Natural killer cell treated with Interleukin-12 subunit alpha and Interleukin-12 subunit beta and Interleukin-15 and Interleukin-18, amount 100 ng/mL, for 72 hours (primary cell): Measurements from ENCODE around the gene TMEM117. TPM values are rescaled to one million over a fixed set of nuclear protein-coding genes. Genes with fewer than 3 reads are reported as not detected.

Source experiments
- ATAC-seq, 2 donors: fragments of 150-1000 bp; cut with Tn5 transposase in 1 of 2; sonication (Bioruptor Pico), chemical (Tn5 transposase) in 1 of 2; 2 replicates each; pipeline ENCODE4 v1.10.0; 2021
- DNase-seq: peaks from one replicate; pipeline ENCODE4 v3.0.0; 2022; ENCODE audit warnings: low spot score
- H3K27ac Mint-ChIP-seq, 2 donors: 1 replicate in 1 of 2; 2 replicates in 1 of 2; pipeline ENCODE4 v1.8.0; 2022; ENCODE audit warnings: mixed read lengths in 2 of 2, mild to moderate bottlenecking in 1 of 2, moderate library complexity in 1 of 2
- H3K27me3 Mint-ChIP-seq, 2 donors: 1 replicate in 1 of 2; 2 replicates in 1 of 2; pipeline ENCODE4 v1.8.0; 2022; ENCODE audit warnings: mixed read lengths in 2 of 2
- H3K36me3 Mint-ChIP-seq: one replicate; pipeline ENCODE4 v1.8.0; 2022; ENCODE audit warnings: mixed read lengths
- H3K4me1 Mint-ChIP-seq, 2 donors: 1 replicate in 1 of 2; 2 replicates in 1 of 2; pipeline ENCODE4 v1.8.0; 2022; ENCODE audit warnings: low read depth in 2 of 2, mixed read lengths in 2 of 2, mild to moderate bottlenecking in 1 of 2
- H3K4me3 Mint-ChIP-seq: one replicate; pipeline ENCODE4 v1.8.0; 2022; ENCODE audit warnings: mixed read lengths
- H3K9me3 Mint-ChIP-seq: 2 replicates; pipeline ENCODE4 v1.8.0; 2022; ENCODE audit warnings: mixed read lengths
- total RNA-seq, 2 donors: library from RNA; stranded (reverse); gene quantifications; one replicate each; pipeline ENCODE4 v1.2.3, GENCODE V29; 2022

TMEM117 gene
- total RNA-seq, 2 donors from 2014 or later: 2.4 to 5.0 TPM

GRCh38 chr12:44052554-44052953 is 216.7 kb downstream of the TMEM117 start:
- H3K4me1 Mint-ChIP-seq: no peaks in the 10 kb centered on the region
- no peak overlapping the region for H3K27ac Mint-ChIP-seq
- no peaks in the 10 kb centered on the region for H3K36me3 Mint-ChIP-seq
- no peak for DNase-seq
- no peak for ATAC-seq
- H3K4me3 Mint-ChIP-seq: no peak overlapping the region
- H3K27me3 Mint-ChIP-seq: no peaks in the 10 kb centered on the region
- no peaks in the 10 kb centered on the region for H3K9me3 Mint-ChIP-seq

GRCh38 chr12:44053549-44054127 is 217.8 kb downstream of the TMEM117 start:
- no peaks in the 10 kb centered on the region for H3K36me3 Mint-ChIP-seq
- ATAC-seq: no peak
- H3K27ac Mint-ChIP-seq: no peak overlapping the region
- DNase-seq: no peak
- no peak overlapping the region for H3K4me3 Mint-ChIP-seq
- no peaks in the 10 kb centered on the region for H3K4me1 Mint-ChIP-seq
- no peaks in the 10 kb centered on the region for H3K9me3 Mint-ChIP-seq
- H3K27me3 Mint-ChIP-seq: no peaks in the 10 kb centered on the region

GRCh38 chr12:44054281-44054680 is 218.4 kb downstream of the TMEM117 start:
- Mint-ChIP-seq H3K36me3 (no peaks in the 10 kb centered on the region), H3K27me3 (no peaks in the 10 kb centered on the region), H3K9me3 (no peaks in the 10 kb centered on the region), H3K4me1 (no peaks in the 10 kb centered on the region), H3K4me3 (no peak overlapping the region), H3K27ac (no peak overlapping the region)
- ATAC-seq (no peak), DNase-seq (no peak)

- Mint-ChIP-seq H3K27ac (no peak overlapping the region), H3K36me3 (no peaks in the 10 kb centered on the region), H3K4me1 (no peaks in the 10 kb centered on the region), H3K9me3 (no peaks in the 10 kb centered on the region), H3K27me3 (no peaks in the 10 kb centered on the region), H3K4me3 (no peak overlapping the region)
- DNase-seq (no peak), ATAC-seq (no peak)
Measured at GRCh38 chr12:44058366-44058765, 222.5 kb downstream of the TMEM117 start.

- H3K36me3 Mint-ChIP-seq: no peaks in the 10 kb centered on the region
- H3K4me1 Mint-ChIP-seq: no peaks in the 10 kb centered on the region
- no peaks in the 10 kb centered on the region for H3K9me3 Mint-ChIP-seq
- DNase-seq (no peak), ATAC-seq (no peak)
- no peak overlapping the region for H3K27ac Mint-ChIP-seq
- no peaks in the 10 kb centered on the region for H3K27me3 Mint-ChIP-seq
- no peak overlapping the region for H3K4me3 Mint-ChIP-seq
Measured at GRCh38 chr12:44059476-44059875, 223.6 kb downstream of the TMEM117 start.

- Mint-ChIP-seq H3K27me3 (no peaks in the 10 kb centered on the region), H3K4me3 (no peak overlapping the region), H3K4me1 (no peaks in the 10 kb centered on the region), H3K36me3 (no peaks in the 10 kb centered on the region), H3K9me3 (peaks cover 3% of the 10 kb centered on the region), H3K27ac (no peak overlapping the region)
- DNase-seq: no peak
- no peak for ATAC-seq
Measured at GRCh38 chr12:44063671-44064070, 227.8 kb downstream of the TMEM117 start.

GRCh38 chr12:44076871-44077270 is 241.0 kb downstream of the TMEM117 start:
- H3K27me3 Mint-ChIP-seq: no peaks in the 10 kb centered on the region

GRCh38 chr12:44077294-44077693 is 241.4 kb downstream of the TMEM117 start:
- no peak for DNase-seq
- Mint-ChIP-seq H3K36me3 (no peaks in the 10 kb centered on the region), H3K27me3 (no peaks in the 10 kb centered on the region), H3K9me3 (no peaks in the 10 kb centered on the region), H3K4me3 (no peak overlapping the region), H3K27ac (no peak overlapping the region), H3K4me1 (no peaks in the 10 kb centered on the region)
- ATAC-seq: no peak

More at GRCh38 chr12:44076871-44077270, 241.0 kb downstream of the TMEM117 start:
- DNase-seq: no peak
- Mint-ChIP-seq H3K36me3 (no peaks in the 10 kb centered on the region), H3K27ac (no peak overlapping the region), H3K4me1 (no peaks in the 10 kb centered on the region), H3K9me3 (no peaks in the 10 kb centered on the region), H3K4me3 (no peak overlapping the region)
- ATAC-seq: no peak

- no peaks in the 10 kb centered on the region for H3K27me3 Mint-ChIP-seq
- ATAC-seq: no peak
- H3K4me3 Mint-ChIP-seq: no peak overlapping the region
- H3K36me3 Mint-ChIP-seq: no peaks in the 10 kb centered on the region
- no peak for DNase-seq
- no peaks in the 10 kb centered on the region for H3K9me3 Mint-ChIP-seq
- no peaks in the 10 kb centered on the region for H3K4me1 Mint-ChIP-seq
- no peak overlapping the region for H3K27ac Mint-ChIP-seq
Measured at GRCh38 chr12:44078273-44078672, 242.4 kb downstream of the TMEM117 start.

- Mint-ChIP-seq H3K27me3 (no peaks in the 10 kb centered on the region), H3K4me3 (no peak overlapping the region), H3K27ac (no peak overlapping the region), H3K4me1 (no peaks in the 10 kb centered on the region), H3K36me3 (no peaks in the 10 kb centered on the region), H3K9me3 (no peaks in the 10 kb centered on the region)
- ATAC-seq: no peak
- DNase-seq: no peak
Measured at GRCh38 chr12:44088647-44089046, 252.8 kb downstream of the TMEM117 start.

- no peak for DNase-seq
- no peak overlapping the region for H3K4me3 Mint-ChIP-seq
- H3K27me3 Mint-ChIP-seq: no peaks in the 10 kb centered on the region
- H3K9me3 Mint-ChIP-seq: peaks cover 4% of the 10 kb centered on the region
- H3K36me3 Mint-ChIP-seq: peaks cover 6% of the 10 kb centered on the region
- H3K4me1 Mint-ChIP-seq: no peaks in the 10 kb centered on the region
- no peak overlapping the region for H3K27ac Mint-ChIP-seq
- no peak for ATAC-seq
Measured at GRCh38 chr12:44091948-44092606, 256.2 kb downstream of the TMEM117 start.

GRCh38 chr12:44098786-44099185 is 262.9 kb downstream of the TMEM117 start:
- H3K4me1 Mint-ChIP-seq: no peaks in the 10 kb centered on the region
- no peak overlapping the region for H3K4me3 Mint-ChIP-seq
- no peaks in the 10 kb centered on the region for H3K27me3 Mint-ChIP-seq
- peaks cover 6% of the 10 kb centered on the region for H3K36me3 Mint-ChIP-seq
- peaks cover 11% of the 10 kb centered on the region for H3K9me3 Mint-ChIP-seq
- ATAC-seq (no peak), DNase-seq (no peak)
- no peak overlapping the region for H3K27ac Mint-ChIP-seq

GRCh38 chr12:44099486-44099885 is 263.6 kb downstream of the TMEM117 start:
- DNase-seq: no peak
- Mint-ChIP-seq H3K27me3 (no peaks in the 10 kb centered on the region), H3K27ac (no peak overlapping the region), H3K36me3 (peaks cover 6% of the 10 kb centered on the region), H3K4me1 (no peaks in the 10 kb centered on the region), H3K9me3 (peaks cover 11% of the 10 kb centered on the region), H3K4me3 (no peak overlapping the region)
- ATAC-seq: no peak

GRCh38 chr12:44100264-44100663 is 264.4 kb downstream of the TMEM117 start:
- no peak overlapping the region for H3K27ac Mint-ChIP-seq
- DNase-seq (no peak), ATAC-seq (no peak)
- no peak overlapping the region for H3K4me3 Mint-ChIP-seq
- peaks cover 10% of the 10 kb centered on the region for H3K9me3 Mint-ChIP-seq
- H3K4me1 Mint-ChIP-seq: no peaks in the 10 kb centered on the region
- no peaks in the 10 kb centered on the region for H3K27me3 Mint-ChIP-seq
- H3K36me3 Mint-ChIP-seq: peaks cover 3% of the 10 kb centered on the region

GRCh38 chr12:44101475-44101874 is 265.6 kb downstream of the TMEM117 start:
- DNase-seq (no peak), ATAC-seq (no peak)
- H3K9me3 Mint-ChIP-seq: peaks cover 7% of the 10 kb centered on the region
- H3K36me3 Mint-ChIP-seq: no peaks in the 10 kb centered on the region
- no peak overlapping the region for H3K27ac Mint-ChIP-seq
- no peaks in the 10 kb centered on the region for H3K4me1 Mint-ChIP-seq
- no peaks in the 10 kb centered on the region for H3K27me3 Mint-ChIP-seq
- no peak overlapping the region for H3K4me3 Mint-ChIP-seq
